H9 (cell line): ENCODE results near the gene GPR150. TPM values are rescaled to one million over a fixed set of nuclear protein-coding genes. Genes with fewer than 3 reads are reported as not detected.

ENCODE experiments used
- DNase-seq: peaks from one replicate; pipeline ENCODE4 v3.0.0-alpha.2; 2017
- H2AFZ ChIP-seq: one replicate; pipeline ENCODE4 v1.6.1; 2013; ENCODE audit warnings: mild to moderate bottlenecking, low read length, control low read depth, moderate library complexity
- H2AK5ac ChIP-seq: 2 replicates; pipeline ENCODE4 v1.6.1; 2013; ENCODE audit warnings: low read length, control low read depth, mixed read lengths; ENCODE audit not compliant: insufficient read length
- H2BK120ac ChIP-seq: one replicate; pipeline ENCODE4 v1.6.1; 2013; ENCODE audit warnings: low read depth, mild to moderate bottlenecking, low read length, control low read depth, inconsistent platforms; ENCODE audit not compliant: poor library complexity, severe bottlenecking
- H2BK12ac ChIP-seq: 2 replicates; pipeline ENCODE4 v1.6.1; 2013; ENCODE audit warnings: low read length, control low read depth, mixed read lengths, low read depth; ENCODE audit not compliant: insufficient read length
- H2BK15ac ChIP-seq: 2 replicates; pipeline ENCODE4 v1.6.1; 2013; ENCODE audit warnings: low read depth, low read length, control low read depth
- H2BK20ac ChIP-seq: one replicate; pipeline ENCODE4 v1.6.1; 2013; ENCODE audit warnings: low read depth, mild to moderate bottlenecking, low read length, control low read depth, inconsistent platforms; ENCODE audit not compliant: poor library complexity, severe bottlenecking
- H2BK5ac ChIP-seq: 2 replicates; pipeline ENCODE4 v1.6.1; 2013; ENCODE audit warnings: low read length, control low read depth, mixed read lengths; ENCODE audit not compliant: insufficient read length
- H3K14ac ChIP-seq: 2 replicates; pipeline ENCODE4 v1.6.1; 2013; ENCODE audit warnings: low read length, control low read depth; ENCODE audit not compliant: insufficient read depth
- H3K18ac ChIP-seq: 2 replicates; pipeline ENCODE4 v1.6.1; 2013; ENCODE audit warnings: low read depth, mild to moderate bottlenecking, mixed read lengths, low read length, control low read depth; ENCODE audit not compliant: insufficient read length
- H3K23ac ChIP-seq: 2 replicates; pipeline ENCODE4 v1.6.1; 2013; ENCODE audit warnings: low read length, control low read depth, mixed read lengths, low read depth; ENCODE audit not compliant: insufficient read length
- H3K23me2 ChIP-seq: 2 replicates; pipeline ENCODE4 v1.6.1; 2013; ENCODE audit warnings: low read depth, mild to moderate bottlenecking, mixed read lengths, low read length, control low read depth; ENCODE audit not compliant: insufficient read length, poor library complexity, severe bottlenecking
- H3K27ac ChIP-seq: 2 replicates; pipeline ENCODE4 v1.5.1; 2013; ENCODE audit warnings: low read length, control low read depth, mixed read lengths, low read depth; ENCODE audit not compliant: insufficient read length
- H3K27me3 ChIP-seq: 2 replicates; pipeline ENCODE4 v1.6.1; 2013; ENCODE audit warnings: low read length, control low read depth, inconsistent platforms; ENCODE audit not compliant: insufficient read depth
- H3K4ac ChIP-seq: 2 replicates; pipeline ENCODE4 v1.6.1; 2013; ENCODE audit warnings: low read depth, mild to moderate bottlenecking, control low read depth, inconsistent platforms, low read length, moderate library complexity
- H3K4me1 ChIP-seq: 2 replicates; pipeline ENCODE4 v1.6.1; 2013; ENCODE audit warnings: low read length, control low read depth, inconsistent platforms; ENCODE audit not compliant: insufficient read depth
- H3K4me2 ChIP-seq: 2 replicates; pipeline ENCODE4 v1.6.1; 2013; ENCODE audit warnings: low read length, control low read depth, mixed read lengths; ENCODE audit not compliant: insufficient read length, insufficient read depth
- H3K56ac ChIP-seq: 2 replicates; pipeline ENCODE4 v1.6.1; 2013; ENCODE audit warnings: low read depth, mild to moderate bottlenecking, mixed read lengths, low read length, control low read depth; ENCODE audit not compliant: insufficient read length
- H3K79me1 ChIP-seq: 2 replicates; pipeline ENCODE4 v1.6.1; 2013; ENCODE audit warnings: low read depth, mild to moderate bottlenecking, moderate library complexity, low read length, control low read depth, inconsistent platforms; ENCODE audit not compliant: insufficient read depth, poor library complexity, severe bottlenecking
- H3K79me2 ChIP-seq: 2 replicates; pipeline ENCODE4 v1.6.1; 2013; ENCODE audit warnings: low read length, control low read depth, inconsistent platforms; ENCODE audit not compliant: insufficient read depth
- H3K9ac ChIP-seq: 2 replicates; pipeline ENCODE4 v1.6.1; 2013; ENCODE audit warnings: low read length, control low read depth, mixed read lengths; ENCODE audit not compliant: insufficient read length; ENCODE audit errors: extremely low read depth
- H3K9me3 ChIP-seq: one replicate; pipeline ENCODE4 v1.6.1; 2013; ENCODE audit warnings: low read depth, low read length, inconsistent platforms; ENCODE audit not compliant: control insufficient read depth
- H3T11ph ChIP-seq: one replicate; pipeline ENCODE4 v1.6.1; 2013; ENCODE audit warnings: mild to moderate bottlenecking, low read length, control low read depth, inconsistent platforms
- H4K20me1 ChIP-seq: one replicate; pipeline ENCODE4 v1.6.1; 2013; ENCODE audit not compliant: control insufficient read depth, insufficient read length, insufficient read depth
- H4K5ac ChIP-seq: 2 replicates; pipeline ENCODE4 v1.6.1; 2013; ENCODE audit warnings: low read depth, mild to moderate bottlenecking, mixed read lengths, low read length, control low read depth; ENCODE audit not compliant: insufficient read length
- H4K8ac ChIP-seq: replicated peaks from 2 replicates; pipeline ENCODE4 v1.6.1; 2013; ENCODE audit warnings: low read length, control low read depth, mixed read lengths, low read depth; ENCODE audit not compliant: insufficient read length
- H4K91ac ChIP-seq: 2 replicates; pipeline ENCODE4 v1.6.1; 2013; ENCODE audit warnings: low read depth, mild to moderate bottlenecking, moderate library complexity, mixed read lengths, low read length, control low read depth; ENCODE audit not compliant: insufficient read length
- H3K27ac Mint-ChIP-seq, 3 experiments: 2 replicates in 2 of 3; 3 replicates in 1 of 3; pipeline ENCODE4 v1.8.0; 2020 to 2021; ENCODE audit warnings: mixed read lengths in 3 of 3, mild to moderate bottlenecking in 1 of 3, moderate library complexity in 1 of 3
- H3K27me3 Mint-ChIP-seq: 2 replicates; pipeline ENCODE4 v1.8.0; 2021; ENCODE audit warnings: low read depth, mild to moderate bottlenecking, moderate library complexity, mixed read lengths
- H3K36me3 Mint-ChIP-seq, 3 experiments: 2 replicates in 2 of 3; 3 replicates in 1 of 3; pipeline ENCODE4 v1.8.0; 2020 to 2021; ENCODE audit warnings: low read depth in 3 of 3, mixed read lengths in 3 of 3; ENCODE audit not compliant: insufficient read depth in 1 of 3
- H3K4me1 Mint-ChIP-seq, 2 experiments: 2 replicates each; pipeline ENCODE4 v1.8.0; 2020; ENCODE audit warnings: mixed read lengths in 2 of 2
- H3K4me3 Mint-ChIP-seq, 2 experiments: 2 replicates in 1 of 2; 3 replicates in 1 of 2; pipeline ENCODE4 v1.8.0; 2020 to 2021; ENCODE audit warnings: mild to moderate bottlenecking in 2 of 2, mixed read lengths in 2 of 2, moderate library complexity in 1 of 2
- H3K9me3 Mint-ChIP-seq, 2 experiments: 2 replicates in 1 of 2; 3 replicates in 1 of 2; pipeline ENCODE4 v1.8.0; 2020; ENCODE audit warnings: mild to moderate bottlenecking in 2 of 2, mixed read lengths in 2 of 2, moderate library complexity in 1 of 2
- WGBS: extraction: QIAGEN DNeasy Blood & Tissue Kit; methylation state at CpG from one replicate; pipeline ENCODE4 v1.1.7; 2013; ENCODE audit warnings: missing lambda C conversion rate, low lambda C conversion rate, mixed read lengths; ENCODE audit not compliant: insufficient read length; ENCODE audit errors: extremely low coverage; 5-methylcytosine and 5-hydroxymethylcytosine counted together
- total RNA-seq: library from RNA; stranded (reverse); gene quantifications from 2 replicates; pipeline ENCODE4 v1.2.1, GENCODE V29; 2021
- TF ChIP-seq, protein P1 (sequence below): fragments of 200-600 bp; sonication (generic); conservative IDR thresholded peaks from 3 replicates; pipeline ENCODE4 v1.8.0; 2021; ENCODE audit warnings: antibody characterized with exemption, mild to moderate bottlenecking

Gene GPR150
- total RNA-seq, 1 experiment from 2014 or later: not detected

DNA sequence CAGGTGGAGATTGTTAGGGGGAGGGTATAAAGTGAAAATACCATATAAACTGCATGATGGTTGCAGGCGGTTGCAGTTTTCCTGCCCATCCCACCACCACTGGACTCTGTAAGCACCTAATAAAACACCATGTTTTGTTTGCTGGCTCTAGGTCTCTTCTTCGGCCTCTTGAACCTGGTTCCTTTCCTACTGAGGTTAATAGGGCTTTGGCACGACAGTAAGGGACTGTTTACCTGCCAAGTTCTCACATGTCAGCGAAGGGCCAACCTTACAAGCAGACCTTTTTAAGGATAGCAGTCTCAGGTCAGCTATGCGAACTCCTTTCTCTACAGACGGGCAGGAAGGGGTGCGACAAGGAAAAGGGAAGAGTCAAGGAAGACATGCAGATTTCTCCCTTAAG, 23.3 kb downstream of the GPR150 start:
- DNase-seq: no peak
- Histone ChIP-seq H2BK15ac (no peak overlapping the region), H4K5ac (no peak overlapping the region), H3K23me2 (peaks cover 4% of the 10 kb centered on the region), H4K20me1 (no peaks in the 10 kb centered on the region), H2BK5ac (no peak overlapping the region), H3K4me1 (no peaks in the 10 kb centered on the region; the same call in 1 of the 2 replicates), H3K79me2 (no peaks in the 10 kb centered on the region), H2AK5ac (no peak overlapping the region), H3K27me3 (no peaks in the 10 kb centered on the region), H3K4ac (no peak overlapping the region), H3K18ac (no peak overlapping the region), H2BK20ac (no peak overlapping the region), H3K56ac (no peak overlapping the region), H3K27ac (no peak overlapping the region), H3K23ac (no peak overlapping the region), H3K14ac (no peak overlapping the region), H2BK12ac (no peak overlapping the region), H2BK120ac (no peak overlapping the region), H3K79me1 (no peaks in the 10 kb centered on the region), H3K9ac (no peak overlapping the region), H4K91ac (no peak overlapping the region), H4K8ac (no peak overlapping the region), H3K9me3 (no peaks in the 10 kb centered on the region), H3K4me2 (no peak overlapping the region), H2AFZ (no peak overlapping the region), H3T11ph (no peak overlapping the region)
- TF ChIP-seq, protein P1, sequence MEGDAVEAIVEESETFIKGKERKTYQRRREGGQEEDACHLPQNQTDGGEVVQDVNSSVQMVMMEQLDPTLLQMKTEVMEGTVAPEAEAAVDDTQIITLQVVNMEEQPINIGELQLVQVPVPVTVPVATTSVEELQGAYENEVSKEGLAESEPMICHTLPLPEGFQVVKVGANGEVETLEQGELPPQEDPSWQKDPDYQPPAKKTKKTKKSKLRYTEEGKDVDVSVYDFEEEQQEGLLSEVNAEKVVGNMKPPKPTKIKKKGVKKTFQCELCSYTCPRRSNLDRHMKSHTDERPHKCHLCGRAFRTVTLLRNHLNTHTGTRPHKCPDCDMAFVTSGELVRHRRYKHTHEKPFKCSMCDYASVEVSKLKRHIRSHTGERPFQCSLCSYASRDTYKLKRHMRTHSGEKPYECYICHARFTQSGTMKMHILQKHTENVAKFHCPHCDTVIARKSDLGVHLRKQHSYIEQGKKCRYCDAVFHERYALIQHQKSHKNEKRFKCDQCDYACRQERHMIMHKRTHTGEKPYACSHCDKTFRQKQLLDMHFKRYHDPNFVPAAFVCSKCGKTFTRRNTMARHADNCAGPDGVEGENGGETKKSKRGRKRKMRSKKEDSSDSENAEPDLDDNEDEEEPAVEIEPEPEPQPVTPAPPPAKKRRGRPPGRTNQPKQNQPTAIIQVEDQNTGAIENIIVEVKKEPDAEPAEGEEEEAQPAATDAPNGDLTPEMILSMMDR: no peak
- Mint-ChIP-seq H3K27ac (no peak overlapping the region), H3K36me3 (no peaks in the 10 kb centered on the region), H3K27me3 (peaks cover 2% of the 10 kb centered on the region; the same call in 1 of the 2 replicates), H3K9me3 (no peaks in the 10 kb centered on the region; a peak in 1 of 5 replicates), H3K4me3 (no peak overlapping the region), H3K4me1 (peaks cover 0 to 4% of the 10 kb centered on the region in 2 experiments; a peak in 1 of 4 replicates)
- WGBS: no CpG with 5 or more reads among the region's 7 CpGs
